KMS-11 (cell line): ENCODE data around the gene CBX8.

ENCODE experiments used
- H2AFZ ChIP-seq: fragments of 200-600 bp; sonication (generic); 2 replicates; pipeline ENCODE4 v1.6.1; 2016; ENCODE audit warnings: antibody characterized with exemption, mixed run types, low read depth
- H3K27ac ChIP-seq: fragments of 200-600 bp; sonication (generic); 2 replicates; pipeline ENCODE4 v1.6.1; 2016; ENCODE audit warnings: mild to moderate bottlenecking, mixed run types
- H3K27me3 ChIP-seq: fragments of 200-600 bp; sonication (generic); 2 replicates; pipeline ENCODE4 v1.6.1; 2017; ENCODE audit warnings: mild to moderate bottlenecking, low read depth, mixed run types, moderate library complexity; ENCODE audit not compliant: insufficient read depth
- H3K36me3 ChIP-seq: fragments of 200-600 bp; sonication (generic); 2 replicates; pipeline ENCODE4 v1.6.1; 2017; ENCODE audit warnings: mild to moderate bottlenecking, mixed run types; ENCODE audit not compliant: insufficient read depth
- H3K4me1 ChIP-seq: fragments of 200-600 bp; sonication (generic); 2 replicates; pipeline ENCODE4 v1.6.1; 2016; ENCODE audit warnings: mild to moderate bottlenecking, low read depth, mixed run types; ENCODE audit not compliant: poor library complexity, severe bottlenecking
- H3K4me2 ChIP-seq: fragments of 200-600 bp; sonication (generic); 2 replicates; pipeline ENCODE4 v1.7.0; 2016; ENCODE audit warnings: mild to moderate bottlenecking, mixed run types
- H3K4me3 ChIP-seq: fragments of 200-600 bp; sonication (generic); IDR thresholded peaks from 2 replicates; pipeline ENCODE4 v1.6.1; 2017; ENCODE audit warnings: low read depth, low read length, mixed read lengths; ENCODE audit not compliant: insufficient read depth
- H3K79me2 ChIP-seq: fragments of 200-600 bp; sonication (generic); 2 replicates; pipeline ENCODE4 v1.6.1; 2016; ENCODE audit warnings: low read depth, mixed run types; ENCODE audit not compliant: insufficient read depth
- H3K9ac ChIP-seq: fragments of 200-600 bp; sonication (generic); 2 replicates; pipeline ENCODE4 v1.6.1; 2016; ENCODE audit warnings: mild to moderate bottlenecking, mixed run types
- H4K20me1 ChIP-seq: fragments of 200-600 bp; sonication (generic); 2 replicates; pipeline ENCODE4 v1.6.1; 2016; ENCODE audit warnings: mild to moderate bottlenecking, mixed run types; ENCODE audit not compliant: insufficient read depth
- CTCF ChIP-seq: fragments of 200-600 bp; sonication (generic); conservative IDR thresholded peaks from 2 replicates; pipeline ENCODE4 v1.6.1; 2017; ENCODE audit warnings: low read depth, mild to moderate bottlenecking, antibody characterized with exemption, low read length, moderate library complexity, mixed read lengths

The CBX8 gene

GRCh38 chr17:79792984-79793923 is 3.6 kb downstream of the CBX8 start:
- H3K27ac ChIP-seq, result no peak overlapping the region
- H3K4me2 ChIP-seq, result no peak overlapping the region
- no peaks in the 10 kb centered on the region for H3K36me3 ChIP-seq
- peaks cover 37% of the 10 kb centered on the region for H3K27me3 ChIP-seq
- no peak overlapping the region for H3K4me3 ChIP-seq
- no peaks in the 10 kb centered on the region for H3K79me2 ChIP-seq
- no peak for TF ChIP-seq CTCF
- H4K20me1 ChIP-seq, result no peaks in the 10 kb centered on the region
- peaks cover 6% of the 10 kb centered on the region for H3K4me1 ChIP-seq
- H3K9ac ChIP-seq, result no peak overlapping the region
- H2AFZ ChIP-seq, result no peak overlapping the region

GRCh38 chr17:79792341-79792871 is 4.5 kb downstream of the CBX8 start:
- Histone ChIP-seq H3K4me1 (peaks cover 6% of the 10 kb centered on the region), H3K4me2 (no peak overlapping the region), H3K36me3 (no peaks in the 10 kb centered on the region), H3K4me3 (no peak overlapping the region), H3K9ac (no peak overlapping the region), H3K27me3 (peaks cover 40% of the 10 kb centered on the region), H3K27ac (no peak overlapping the region), H4K20me1 (no peaks in the 10 kb centered on the region), H3K79me2 (no peaks in the 10 kb centered on the region), H2AFZ (no peak overlapping the region)
- no peak for TF ChIP-seq CTCF

- Histone ChIP-seq H3K9ac (no peak overlapping the region), H3K4me1 (peaks cover 6% of the 10 kb centered on the region), H4K20me1 (no peaks in the 10 kb centered on the region), H3K27me3 (peaks cover 40% of the 10 kb centered on the region), H3K4me2 (no peak overlapping the region), H3K4me3 (no peak overlapping the region), H2AFZ (no peak overlapping the region), H3K27ac (no peak overlapping the region), H3K36me3 (no peaks in the 10 kb centered on the region), H3K79me2 (no peaks in the 10 kb centered on the region)
- no peak for TF ChIP-seq CTCF
These were observed 5.1 kb downstream of the CBX8 start for GRCh38 chr17:79791735-79792161.

- H3K27ac ChIP-seq, result no peak overlapping the region
- no peaks in the 10 kb centered on the region for H3K79me2 ChIP-seq
- H3K27me3 ChIP-seq, result peaks cover 40% of the 10 kb centered on the region
- H3K4me3 ChIP-seq, result no peak overlapping the region
- H3K4me2 ChIP-seq, result no peak overlapping the region
- no peaks in the 10 kb centered on the region for H4K20me1 ChIP-seq
- TF ChIP-seq CTCF, result no peak
- H3K4me1 ChIP-seq, result peaks cover 5% of the 10 kb centered on the region
- no peaks in the 10 kb centered on the region for H3K36me3 ChIP-seq
- H2AFZ ChIP-seq, result no peak overlapping the region
- H3K9ac ChIP-seq, result no peak overlapping the region
These were observed 5.8 kb downstream of the CBX8 start for GRCh38 chr17:79790805-79791734.
